CD4-positive, alpha-beta T cell treated with Interleukin-6 at 100 ng/mL for 8 hours (primary cell): ENCODE data around the gene RAB27B.

Experiments
- DNase-seq: peaks from one replicate; pipeline ENCODE4 v3.0.0-alpha.2; 2020; ENCODE audit warnings: mixed read lengths, low spot score

RAB27B gene

GRCh38 chr18:54910161-54910919 is 82.1 kb downstream of the RAB27B start:
- no peak for DNase-seq

- no peak for DNase-seq
These were observed 83.3 kb downstream of the RAB27B start for GRCh38 chr18:54911551-54911950.

- DNase-seq = no peak
These were observed 86.5 kb downstream of the RAB27B start for GRCh38 chr18:54914816-54915215.

DNA sequence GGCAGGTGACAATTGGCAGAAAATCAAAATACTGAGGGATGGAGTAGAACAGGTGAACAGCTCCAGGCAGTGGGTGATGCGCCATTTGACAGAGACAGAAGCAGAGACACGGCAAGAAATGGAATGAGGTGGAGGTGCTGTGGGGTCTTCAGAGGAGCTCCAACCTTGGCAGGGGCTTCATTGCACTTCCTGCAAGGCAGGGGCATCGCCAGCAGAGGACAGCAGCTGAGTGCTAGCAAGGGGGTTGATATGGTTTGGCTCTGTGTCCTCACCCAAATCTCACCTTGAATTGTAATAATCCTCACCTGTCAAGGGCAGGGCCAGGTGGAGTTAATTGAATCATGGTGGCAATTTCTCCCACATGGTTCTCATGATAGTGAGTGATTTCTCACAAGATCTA is 88.2 kb downstream of the RAB27B start:
- DNase-seq = no peak

- DNase-seq = no peak
These were observed 89.8 kb downstream of the RAB27B start for GRCh38 chr18:54918060-54918459.

- no peak for DNase-seq
These were observed 91.1 kb downstream of the RAB27B start for GRCh38 chr18:54919412-54919811.

DNA sequence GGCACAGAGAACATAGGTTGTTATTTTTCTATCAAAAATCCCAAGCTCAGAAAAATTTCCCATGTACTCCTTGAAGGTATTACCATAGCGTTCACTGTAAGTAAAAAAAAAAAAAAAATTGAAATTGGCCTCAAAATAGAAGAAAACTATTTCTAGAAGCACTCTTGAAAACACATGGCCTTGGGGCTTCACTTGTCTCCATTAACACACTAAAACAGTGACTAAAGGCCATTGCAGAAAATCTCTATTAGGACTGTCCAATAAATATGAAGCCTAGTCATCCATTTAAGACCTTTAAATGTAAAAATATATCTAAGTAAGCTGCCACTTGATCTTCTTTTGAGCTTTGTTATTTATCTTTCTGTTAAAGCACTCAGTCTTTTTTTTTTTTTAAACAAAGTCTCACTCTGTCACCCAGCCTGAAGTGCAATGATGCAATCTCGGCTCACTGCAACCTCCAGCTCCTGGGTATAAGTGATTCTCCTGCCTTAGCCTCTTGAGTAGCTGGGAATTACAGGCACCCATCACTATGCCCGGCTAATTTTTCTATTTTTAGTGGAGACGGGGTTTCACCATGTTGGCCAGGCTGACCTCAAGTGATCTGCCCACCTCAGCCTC is 95.2 kb downstream of the RAB27B start:
- DNase-seq = no peak

GRCh38 chr18:54924948-54925347 is 96.7 kb downstream of the RAB27B start:
- DNase-seq = no peak

DNA sequence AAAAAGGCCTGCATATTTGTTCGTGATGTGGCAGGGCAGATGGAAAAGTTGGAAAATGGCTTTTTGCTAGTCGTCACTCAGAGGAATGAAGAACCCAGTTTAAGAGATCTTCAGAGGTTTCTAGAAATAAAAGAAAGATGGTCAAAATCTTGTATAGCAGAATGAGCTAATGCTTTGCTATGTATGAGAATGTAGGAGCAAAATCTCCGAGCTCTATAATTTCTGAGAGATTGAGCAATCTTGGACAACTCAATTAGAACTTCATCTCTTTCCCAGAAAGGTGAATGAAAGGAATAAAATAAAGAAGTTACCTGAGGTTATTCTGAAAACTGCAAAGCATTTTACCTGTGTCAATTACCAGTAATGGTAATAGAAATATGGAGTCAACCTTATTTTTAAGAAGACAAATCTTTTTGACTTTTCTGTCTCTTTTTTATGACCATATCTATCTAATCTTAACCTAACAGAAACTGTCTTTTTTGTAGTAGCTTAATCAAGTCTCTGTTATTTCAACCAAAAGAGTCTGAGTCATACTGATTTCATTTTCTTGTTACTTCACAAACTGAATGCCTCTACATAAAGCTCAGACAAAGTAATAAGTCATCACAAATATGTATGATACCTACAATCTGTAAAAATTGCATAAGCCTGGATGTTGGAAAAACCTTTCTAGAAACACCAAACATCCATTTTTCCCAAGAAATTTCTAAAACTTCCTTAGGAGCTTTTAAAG is 98.5 kb downstream of the RAB27B start:
- no peak for DNase-seq

DNA sequence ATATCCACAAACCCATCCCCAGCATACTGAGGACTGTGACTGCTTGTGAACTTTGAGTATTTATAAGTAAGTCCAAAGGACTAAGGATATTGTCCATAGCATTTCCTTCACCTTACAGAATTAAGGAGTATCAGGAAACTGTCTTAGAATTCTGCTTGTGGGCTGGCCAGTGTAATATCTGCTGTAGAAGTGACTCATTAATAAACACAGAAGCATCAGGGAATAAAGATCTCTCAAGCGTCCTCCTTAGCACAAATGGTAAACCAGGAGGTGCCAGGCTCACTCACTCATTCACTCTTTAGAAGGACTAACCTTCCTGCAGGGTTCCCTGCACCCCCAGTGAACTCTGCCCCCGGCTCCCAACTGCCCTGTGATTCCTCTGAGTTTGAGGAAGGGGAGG is 100.0 kb downstream of the RAB27B start:
- DNase-seq = no peak

- no peak for DNase-seq
These were observed 102.9 kb downstream of the RAB27B start for GRCh38 chr18:54931152-54931551.

DNA sequence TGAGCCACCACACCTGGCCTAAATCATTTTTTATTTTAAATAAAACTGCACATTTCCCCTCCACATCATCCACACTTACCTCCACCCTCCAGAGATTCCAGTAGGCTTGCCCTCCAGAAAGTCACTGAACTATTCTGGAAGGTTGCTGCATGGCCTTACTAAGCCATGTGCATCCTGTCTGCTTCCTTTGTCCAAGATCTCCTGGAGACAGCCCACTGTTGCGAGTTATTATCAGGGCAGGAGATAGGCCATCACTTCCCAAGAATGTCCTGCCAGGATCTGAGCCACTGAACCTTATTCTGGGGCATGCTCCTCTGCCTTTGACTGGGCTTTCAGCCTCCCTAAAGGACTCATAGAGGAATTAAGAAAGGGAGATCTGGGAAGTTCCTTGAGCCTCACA is 104.2 kb downstream of the RAB27B start:
- no peak for DNase-seq

DNA sequence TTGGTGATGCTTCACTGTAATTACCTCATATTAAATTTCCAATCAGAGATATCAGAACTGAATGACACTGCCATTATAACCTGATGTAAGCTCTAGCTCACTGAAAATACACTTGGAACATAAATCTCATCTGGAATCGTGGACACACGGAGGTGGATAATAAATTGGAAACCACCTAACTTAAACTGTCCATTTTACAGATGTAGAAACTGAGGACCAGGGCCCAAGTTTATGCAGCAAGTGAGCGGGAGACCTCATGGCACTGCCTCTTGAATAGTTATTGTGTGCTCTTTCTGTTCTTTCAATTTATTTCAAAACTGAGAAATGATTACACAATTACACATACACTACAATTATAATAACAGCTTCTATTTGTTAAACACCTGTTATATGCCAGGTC is 110.2 kb downstream of the RAB27B start:
- no peak for DNase-seq

- no peak for DNase-seq
These were observed 111.2 kb downstream of the RAB27B start for GRCh38 chr18:54939361-54939917.

DNA sequence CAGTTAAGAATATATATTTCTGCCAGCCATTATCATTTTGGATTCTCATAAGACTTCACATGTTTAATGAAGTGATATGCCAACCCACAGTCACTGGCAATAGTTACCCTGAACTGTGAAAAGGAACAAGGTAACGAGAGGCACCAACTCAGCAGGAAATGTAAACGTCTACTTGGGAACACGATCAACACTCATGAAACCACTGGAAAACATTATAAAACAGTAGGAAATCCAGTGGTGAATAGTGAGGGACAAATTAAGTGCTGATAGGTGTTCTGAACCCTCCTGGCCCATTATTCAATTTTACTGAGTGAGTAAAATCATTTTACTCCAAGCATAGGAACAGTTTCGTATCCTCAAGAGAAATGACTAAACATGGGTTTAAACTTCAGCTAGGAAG is 113.9 kb downstream of the RAB27B start:
- no peak for DNase-seq

GRCh38 chr18:54942569-54942968 is 114.3 kb downstream of the RAB27B start:
- DNase-seq = no peak
